IMR-90 (cell line): ENCODE measurements around the gene PITPNM3. TPM values are rescaled to one million over a fixed set of nuclear protein-coding genes. Genes with fewer than 3 reads are reported as not detected.
A peak's percentile ranks its signal among the peaks of the same experiment; 100 is the strongest.

Source experiments
- ATAC-seq: fragments of 200-7000 bp; cut with Tn5 transposase; 2 replicates; pipeline ENCODE4 v1.9.1; 2020; ENCODE audit warnings: low read depth, mild to moderate bottlenecking, moderate library complexity
- BruUV-seq: library from RNA; stranded (reverse); fragments of 400-500 nt; replicated peaks from 2 replicates; lab custom pipeline; 2021; lab: Mats Ljungman, UMichigan
- CTCF ChIA-PET: fragments of 300-600 bp; formaldehyde crosslinking; extraction: SDS; loops from one replicate; lab custom pipeline; 2021; ENCODE audit warnings: antibody characterized with exemption; lab: Yijun Ruan, JAX
- POLR2A ChIA-PET: fragments of 300-600 bp; sonication (Branson Sonifier 250); formaldehyde crosslinking; loops from one replicate; lab custom pipeline; 2022; ENCODE audit warnings: antibody characterized with exemption; ENCODE audit not compliant: unreplicated experiment; lab: Charles Lee
- DNase-seq: peaks from one replicate; pipeline ENCODE4 v3.0.0; 2013
- H2AFZ ChIP-seq: replicated peaks from 2 replicates; pipeline ENCODE3; 2013; ENCODE audit warnings: low read length, mild to moderate bottlenecking; ENCODE audit not compliant: poor library complexity
- H2AK5ac ChIP-seq: 2 replicates; pipeline ENCODE4 v1.6.1; 2013; ENCODE audit warnings: low read depth, low read length, inconsistent platforms
- H2AK9ac ChIP-seq: replicated peaks from 2 replicates; pipeline ENCODE3; 2013; ENCODE audit warnings: mild to moderate bottlenecking, low read depth, low read length, moderate library complexity; ENCODE audit not compliant: poor library complexity
- H2BK120ac ChIP-seq: 2 replicates; pipeline ENCODE4 v1.6.1; 2013; ENCODE audit warnings: low read depth, low read length, inconsistent platforms
- H2BK15ac ChIP-seq: 3 replicates; pipeline ENCODE4 v1.6.1; 2013; ENCODE audit warnings: low read depth, low read length, inconsistent platforms
- H2BK20ac ChIP-seq: 2 replicates; pipeline ENCODE4 v1.6.1; 2013; ENCODE audit warnings: low read depth, mild to moderate bottlenecking, inconsistent platforms, low read length, moderate library complexity
- H2BK5ac ChIP-seq: 2 replicates; pipeline ENCODE4 v1.6.1; 2013; ENCODE audit warnings: mild to moderate bottlenecking, low read depth, low read length, inconsistent platforms; ENCODE audit not compliant: poor library complexity, severe bottlenecking
- H3K14ac ChIP-seq: replicated peaks from 2 replicates; pipeline ENCODE4 v1.6.1; 2013; ENCODE audit warnings: low read depth, low read length, inconsistent platforms
- H3K18ac ChIP-seq: 2 replicates; pipeline ENCODE4 v1.6.1; 2013; ENCODE audit warnings: low read depth, low read length, control low read depth
- H3K23ac ChIP-seq: 2 replicates; pipeline ENCODE4 v1.6.1; 2013; ENCODE audit warnings: low read depth, low read length, inconsistent platforms
- H3K27ac ChIP-seq: 2 replicates; pipeline ENCODE4 v1.5.1; 2013; ENCODE audit warnings: mild to moderate bottlenecking, control low read depth, low read length; ENCODE audit not compliant: insufficient read depth
- H3K27me3 ChIP-seq: 2 replicates; pipeline ENCODE4 v1.6.1; 2013; ENCODE audit warnings: low read length; ENCODE audit not compliant: control insufficient read depth, insufficient read depth
- H3K36me3 ChIP-seq: 2 replicates; pipeline ENCODE4 v1.6.1; 2013; ENCODE audit warnings: low read length, mixed read lengths; ENCODE audit not compliant: control insufficient read depth, insufficient read depth
- H3K4ac ChIP-seq: 2 replicates; pipeline ENCODE4 v1.6.1; 2013; ENCODE audit warnings: low read depth, low read length, inconsistent platforms
- H3K4me1 ChIP-seq: 2 replicates; pipeline ENCODE4 v1.6.1; 2013; ENCODE audit warnings: low read length, mixed read lengths; ENCODE audit not compliant: control insufficient read depth, insufficient read depth
- H3K4me2 ChIP-seq: 2 replicates; pipeline ENCODE4 v1.6.1; 2013; ENCODE audit warnings: low read depth, mild to moderate bottlenecking, control low read depth, low read length, moderate library complexity
- H3K4me3 ChIP-seq: 2 replicates; pipeline ENCODE4 v1.5.1; 2013; ENCODE audit warnings: low read depth, mild to moderate bottlenecking, control low read depth, low read length, moderate library complexity; ENCODE audit not compliant: insufficient read depth
- H3K56ac ChIP-seq: 2 replicates; pipeline ENCODE4 v1.6.1; 2013; ENCODE audit warnings: low read length, inconsistent platforms; ENCODE audit not compliant: insufficient read depth; ENCODE audit errors: extremely low read depth
- H3K79me1 ChIP-seq, 2 experiments: 2 replicates each; pipeline ENCODE4 v1.6.1; 2013; ENCODE audit warnings: low read length in 2 of 2, inconsistent platforms in 1 of 2, low read depth in 1 of 2
- H3K9ac ChIP-seq: 2 replicates; pipeline ENCODE4 v1.6.1; 2013; ENCODE audit warnings: low read depth, low read length, control low read depth
- H3K9me1 ChIP-seq: 2 replicates; pipeline ENCODE4 v1.6.1; 2013; ENCODE audit warnings: low read length, inconsistent platforms; ENCODE audit not compliant: insufficient read depth
- H3K9me3 ChIP-seq: 2 replicates; pipeline ENCODE4 v1.6.1; 2013; ENCODE audit warnings: low read length; ENCODE audit not compliant: control insufficient read depth, insufficient read depth
- H4K20me1 ChIP-seq: 2 replicates; pipeline ENCODE4 v1.6.1; 2013; ENCODE audit warnings: low read length, inconsistent platforms; ENCODE audit not compliant: insufficient read depth
- H4K5ac ChIP-seq: 2 replicates; pipeline ENCODE4 v1.6.1; 2013; ENCODE audit warnings: mild to moderate bottlenecking, low read depth, low read length, control low read depth
- H4K8ac ChIP-seq, 2 experiments: 2 replicates each; pipeline ENCODE4 v1.6.1; 2013; ENCODE audit warnings: low read depth in 2 of 2, low read length in 2 of 2, control low read depth in 1 of 2, inconsistent platforms in 1 of 2
- H4K91ac ChIP-seq: 2 replicates; pipeline ENCODE4 v1.6.1; 2013; ENCODE audit warnings: low read depth, low read length, inconsistent platforms; ENCODE audit not compliant: insufficient read depth
- CEBPB ChIP-seq: IDR thresholded peaks from 2 replicates; pipeline ENCODE4 v1.6.1; 2012; ENCODE audit warnings: low read depth, low read length, improper control_type of control experiment
- MAZ ChIP-seq: IDR thresholded peaks from 2 replicates; pipeline ENCODE4 v1.6.1; 2012; ENCODE audit warnings: low read depth, mild to moderate bottlenecking, low read length, improper control_type of control experiment, moderate library complexity, borderline replicate concordance
- WGBS, 2 experiments: methylation state at CpG; one replicate each; pipeline versions ENCODE4 v1.1.5 to v1.1.7; 2013; ENCODE audit warnings: missing lambda C conversion rate in 2 of 2; ENCODE audit not compliant: insufficient read length in 1 of 2; ENCODE audit errors: extremely low coverage in 2 of 2; 5-methylcytosine and 5-hydroxymethylcytosine counted together
- dilution Hi-C: fragments of 300-500 bp; cut with HindIII; formaldehyde crosslinking; loops from one replicate; pipeline ENCODE4 v1.14.3; 2018; ENCODE audit warnings: low sequenced_read_pairs; ENCODE audit not compliant: unreplicated experiment
- in situ Hi-C: fragments of 300-500 bp; cut with MboI; formaldehyde crosslinking; loops from 3 replicates; pipeline ENCODE4 v1.14.3; 2019; ENCODE audit warnings: low sequenced_read_pairs, inconsistent platforms, mixed read lengths
- intact Hi-C: fragments of 100-400 bp; cut with micrococcal nuclease; formaldehyde crosslinking; loops from 2 replicates; pipeline ENCODE4 v1.10.0; 2022
- polyA plus RNA-seq, 3 experiments: library from polyadenylated mRNA; depleted of rRNA; stranded (reverse); fragments of >200 nt; gene quantifications; 2 replicates each; pipeline ENCODE4 v1.2.3, GENCODE V29; 2012; ENCODE audit warnings: low replicate concordance in 1 of 3
- total RNA-seq: library from RNA; depleted of rRNA; stranded (reverse); fragments of >200 nt; gene quantifications from 2 replicates; pipeline ENCODE4 v1.2.3, GENCODE V29; 2012

PITPNM3 gene
- total and polyA plus RNA-seq, 2 of the 4 experiments (the other 2 are of a cell fraction), result 0.54 to 1.7 TPM

DNA sequence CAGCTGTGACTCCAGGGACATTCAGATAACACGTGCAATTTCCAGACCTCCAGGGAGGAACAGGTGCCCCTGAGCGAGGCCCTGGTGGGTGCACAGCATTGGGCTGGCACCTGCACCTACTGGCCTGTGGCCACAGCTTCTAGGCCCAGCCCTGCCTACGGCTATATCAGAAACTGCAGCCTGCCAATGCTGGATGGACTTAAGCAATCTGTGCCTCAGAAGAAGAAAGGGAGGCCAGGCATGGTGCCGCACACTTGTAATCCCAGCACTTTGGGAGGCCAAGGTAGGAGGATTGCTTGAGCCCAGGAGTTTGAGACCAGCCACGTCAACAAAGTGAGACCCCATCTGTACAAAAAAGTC is 12.4 kb downstream of the PITPNM3 start:
- H4K8ac ChIP-seq, result no peak overlapping the region
- H3K23ac ChIP-seq, result no peak overlapping the region
- H3K56ac ChIP-seq, result no peak overlapping the region
- WGBS, 2 experiments, result no CpG with 5 or more reads among the region's 5 CpGs
- no peaks in the 10 kb centered on the region for H3K36me3 ChIP-seq
- dilution Hi-C loops, result no loop called here
- no peak overlapping the region for H2BK15ac ChIP-seq
- H3K18ac ChIP-seq, result no peak overlapping the region
- H3K14ac ChIP-seq, result no peak overlapping the region
- H2AK5ac ChIP-seq, result no peak overlapping the region
- H4K20me1 ChIP-seq, result no peaks in the 10 kb centered on the region
- BruUV-seq, result no TSS peak
- CTCF ChIA-PET, result interaction anchor here (0.6 kb wide), 1 partner anchor 1468 kb away, joined by 3 read pairs; no protein-coding TSS in a partner anchor
- no peak overlapping the region for H3K4me2 ChIP-seq
- no peak overlapping the region for H3K4ac ChIP-seq
- no peak overlapping the region for H2BK120ac ChIP-seq
- H2AFZ ChIP-seq, result no peak overlapping the region
- peaks cover 14% of the 10 kb centered on the region for H3K27me3 ChIP-seq
- no peak overlapping the region for H4K5ac ChIP-seq
- ATAC-seq (no peak), DNase-seq (no peak)
- H2BK20ac ChIP-seq, result no peak overlapping the region
- TF ChIP-seq MAZ (no peak), CEBPB (no peak)
- peak overlapping the region; percentile 48 for H2AK9ac ChIP-seq
- intact Hi-C loops, result no loop called here
- no peak overlapping the region for H3K9ac ChIP-seq
- 0 out of 2 replicates have a peak, but pooled peaks cover 3% of the 10 kb centered on the region for H3K9me1 ChIP-seq
- POLR2A ChIA-PET, result no interaction called here
- H2BK5ac ChIP-seq, result no peak overlapping the region
- H3K9me3 ChIP-seq, result peaks cover 2% of the 10 kb centered on the region
- H4K91ac ChIP-seq, result no peak overlapping the region
- H3K4me1 ChIP-seq, result no peaks in the 10 kb centered on the region
- no peak overlapping the region for H3K27ac ChIP-seq
- H3K79me1 ChIP-seq, result no peaks in the 10 kb centered on the region
- no peak overlapping the region for H3K4me3 ChIP-seq
- in situ Hi-C loops, result no loop called here
